H1 (cell line): ENCODE measurements around the gene TINAGL1.

Source experiments
- ATF3 ChIP-seq: IDR thresholded peaks from 2 replicates; pipeline ENCODE4 v1.6.1; 2011; ENCODE audit warnings: low read depth, mild to moderate bottlenecking, low read length; ENCODE audit not compliant: insufficient read depth
- MAX ChIP-seq: IDR thresholded peaks from 2 replicates; pipeline ENCODE4 v1.6.1; 2012; ENCODE audit warnings: inconsistent platforms

- TF ChIP-seq ATF3 (no peak), MAX (no peak)
Measured at GRCh38 chr1:31632649-31633048, 56.3 kb downstream of the TINAGL1 start.
